H1 (cell line): Measurements from ENCODE around the gene NUP210. TPM values are rescaled to one million over a fixed set of nuclear protein-coding genes. Genes with fewer than 3 reads are reported as not detected.

Source experiments
- CTCF ChIA-PET: fragments of 300-600 bp; sonication (Branson Sonifier 250); formaldehyde crosslinking; loops from one replicate; lab custom pipeline; 2021; ENCODE audit not compliant: partially characterized antibody; lab: Charles Lee
- POLR2A ChIA-PET: fragments of 300-600 bp; sonication (Branson Sonifier 250); formaldehyde crosslinking; loops from one replicate; lab custom pipeline; 2021; ENCODE audit warnings: inconsistent platforms; ENCODE audit not compliant: partially characterized antibody; lab: Charles Lee
- DNase-seq, 2 experiments: peaks; one replicate each; pipeline versions ENCODE4 v3.0.0 to v3.0.0-alpha.2; 2010 to 2022; ENCODE audit warnings: low spot score in 2 of 2, low read depth in 1 of 2, mixed read lengths in 1 of 2
- FAIRE-seq: peaks from 2 replicates; lab custom pipeline; 2011; peaks lifted over from hg19 to GRCh38; lab: Jason Lieb, UNC
- H2AFZ ChIP-seq: 2 replicates; pipeline ENCODE4 v1.8.1; 2012; ENCODE audit warnings: low read length, inconsistent platforms
- H2AK5ac ChIP-seq: 2 replicates; pipeline ENCODE4 v1.6.1; 2013; ENCODE audit warnings: low read depth, low read length
- H2BK120ac ChIP-seq: replicated peaks from 2 replicates; pipeline ENCODE3; 2013; ENCODE audit warnings: low read depth, low read length, inconsistent platforms
- H2BK12ac ChIP-seq: 2 replicates; pipeline ENCODE4 v1.6.1; 2013; ENCODE audit warnings: low read depth, low read length
- H2BK15ac ChIP-seq: 2 replicates; pipeline ENCODE4 v1.6.1; 2013; ENCODE audit warnings: low read length
- H2BK20ac ChIP-seq: 2 replicates; pipeline ENCODE4 v1.6.1; 2013; ENCODE audit warnings: low read length
- H2BK5ac ChIP-seq: 2 replicates; pipeline ENCODE4 v1.6.1; 2013; ENCODE audit warnings: low read depth, low read length
- H3K14ac ChIP-seq: 2 replicates; pipeline ENCODE4 v1.6.1; 2013; ENCODE audit warnings: inconsistent platforms; ENCODE audit not compliant: insufficient read length
- H3K18ac ChIP-seq: 2 replicates; pipeline ENCODE4 v1.6.1; 2013; ENCODE audit warnings: low read length; ENCODE audit errors: extremely low read depth
- H3K23ac ChIP-seq: 2 replicates; pipeline ENCODE4 v1.6.1; 2013; ENCODE audit warnings: inconsistent platforms; ENCODE audit not compliant: insufficient read length
- H3K23me2 ChIP-seq: 2 replicates; pipeline ENCODE4 v1.6.1; 2013; ENCODE audit warnings: low read depth, low read length
- H3K27ac ChIP-seq: 2 replicates; pipeline ENCODE4 v1.6.1; 2011; ENCODE audit warnings: low read depth, low read length, inconsistent platforms
- H3K27me3 ChIP-seq, 4 experiments: replicated peaks in 1 of 4; 1 replicate in 1 of 4; 2 replicates in 3 of 4; pipeline versions ENCODE4 v1.6.1 to v1.8.1; 2011 to 2013; ENCODE audit warnings: low read length in 3 of 4, mild to moderate bottlenecking in 3 of 4, inconsistent platforms in 2 of 4, mixed read lengths in 2 of 4, moderate library complexity in 1 of 4; ENCODE audit not compliant: control insufficient read depth in 3 of 4, insufficient read depth in 3 of 4; ENCODE audit errors: extremely low read depth in 1 of 4
- H3K36me3 ChIP-seq, 4 experiments: 2 replicates each; pipeline versions ENCODE4 v1.6.1 to v1.8.1; 2011 to 2013; ENCODE audit warnings: mild to moderate bottlenecking in 4 of 4, low read length in 3 of 4, moderate library complexity in 2 of 4, control low read depth in 1 of 4, inconsistent platforms in 1 of 4; ENCODE audit not compliant: insufficient read depth in 4 of 4, control insufficient read depth in 2 of 4
- H3K4ac ChIP-seq: replicated peaks from 2 replicates; pipeline ENCODE3; 2013; ENCODE audit warnings: low read length, low read depth, mixed read lengths, inconsistent platforms; ENCODE audit not compliant: insufficient read length
- H3K4me1 ChIP-seq, 4 experiments: replicated peaks in 1 of 4; 1 replicate in 1 of 4; 2 replicates in 3 of 4; pipeline versions ENCODE4 v1.6.1 to v1.8.1; 2011 to 2013; ENCODE audit warnings: low read length in 3 of 4, inconsistent platforms in 2 of 4, mixed read lengths in 1 of 4; ENCODE audit not compliant: insufficient read depth in 4 of 4, control insufficient read depth in 3 of 4
- H3K4me2 ChIP-seq, 2 experiments: 2 replicates each; pipeline versions ENCODE4 v1.6.1 to v1.8.1; 2011 to 2013; ENCODE audit warnings: low read depth in 2 of 2, low read length in 2 of 2, control low read depth in 1 of 2, inconsistent platforms in 1 of 2, mild to moderate bottlenecking in 1 of 2; ENCODE audit not compliant: insufficient read depth in 1 of 2
- H3K4me3 ChIP-seq, 4 experiments: fragments of 200-600, 300-600 bp in 1 of 4; sonication (generic), shearing (Covaris generic), sonication (Bioruptor Twin) in 1 of 4; 2 replicates each; pipeline versions ENCODE4 v1.5.1 to v1.8.1; 2011 to 2016; ENCODE audit warnings: low read length in 4 of 4, low read depth in 3 of 4, control low read depth in 2 of 4, inconsistent platforms in 2 of 4, mild to moderate bottlenecking in 2 of 4, mixed read lengths in 1 of 4, moderate library complexity in 1 of 4; ENCODE audit not compliant: insufficient read depth in 2 of 4; ENCODE audit errors: extremely low read depth in 1 of 4
- H3K56ac ChIP-seq: replicated peaks from 2 replicates; pipeline ENCODE3; 2013; ENCODE audit warnings: low read depth, mild to moderate bottlenecking, mixed read lengths, low read length, inconsistent platforms; ENCODE audit not compliant: insufficient read length
- H3K79me1 ChIP-seq: 2 replicates; pipeline ENCODE4 v1.6.1; 2013; ENCODE audit warnings: low read depth, low read length, control low read depth
- H3K79me2 ChIP-seq, 2 experiments: 2 replicates each; pipeline versions ENCODE4 v1.6.1 to v1.8.1; 2012 to 2013; ENCODE audit warnings: low read length in 2 of 2, mild to moderate bottlenecking in 2 of 2, inconsistent platforms in 1 of 2; ENCODE audit not compliant: insufficient read depth in 2 of 2, control insufficient read depth in 1 of 2
- H3K9ac ChIP-seq, 4 experiments: replicated peaks in 1 of 4; 1 replicate in 1 of 4; 2 replicates in 3 of 4; pipeline versions ENCODE4 v1.6.1 to v1.8.1; 2011 to 2013; ENCODE audit warnings: low read depth in 3 of 4, low read length in 3 of 4, control low read depth in 2 of 4, mild to moderate bottlenecking in 2 of 4, moderate library complexity in 2 of 4, inconsistent platforms in 1 of 4; ENCODE audit errors: extremely low read depth in 1 of 4
- H3K9me3 ChIP-seq, 2 experiments: 2 replicates each; pipeline versions ENCODE4 v1.6.1 to v1.8.1; 2012 to 2013; ENCODE audit warnings: mild to moderate bottlenecking in 2 of 2, moderate library complexity in 2 of 2, control low read depth in 1 of 2, inconsistent platforms in 1 of 2, low read depth in 1 of 2, low read length in 1 of 2, mixed read lengths in 1 of 2; ENCODE audit not compliant: insufficient read depth in 2 of 2
- H4K20me1 ChIP-seq, 2 experiments: replicated peaks in 1 of 2; 2 replicates each; pipeline versions ENCODE3 to v1.8.1; 2011 to 2013; ENCODE audit warnings: inconsistent platforms in 2 of 2, low read length in 2 of 2, mild to moderate bottlenecking in 1 of 2; ENCODE audit not compliant: insufficient read depth in 2 of 2, control insufficient read depth in 1 of 2
- H4K5ac ChIP-seq: 2 replicates; pipeline ENCODE4 v1.6.1; 2013; ENCODE audit warnings: low read length, low read depth, mixed read lengths, inconsistent platforms; ENCODE audit not compliant: insufficient read length
- H4K8ac ChIP-seq: 2 replicates; pipeline ENCODE4 v1.8.0; 2013; ENCODE audit warnings: mild to moderate bottlenecking, moderate library complexity, low read length, inconsistent platforms; ENCODE audit not compliant: insufficient read depth; ENCODE audit errors: extremely low read depth
- H4K91ac ChIP-seq: replicated peaks from 2 replicates; pipeline ENCODE3; 2013; ENCODE audit warnings: low read length, mixed read lengths, inconsistent platforms; ENCODE audit not compliant: insufficient read length
- ASH2L ChIP-seq: fragments of 200-600, 300-600 bp; sonication (generic); IDR thresholded peaks from one replicate; pipeline ENCODE4 v1.7.1; 2017; ENCODE audit warnings: low read length
- BRCA1 ChIP-seq: IDR thresholded peaks from 2 replicates; pipeline ENCODE4 v1.6.1; 2012; ENCODE audit warnings: low read depth, low read length, improper control_type of control experiment
- EGR1 ChIP-seq: IDR thresholded peaks from 2 replicates; pipeline ENCODE4 v1.6.1; 2011; ENCODE audit warnings: low read depth, low read length, borderline replicate concordance
- GTF2F1 ChIP-seq: IDR thresholded peaks from 2 replicates; pipeline ENCODE4 v1.6.1; 2012; ENCODE audit warnings: low read depth, low read length, improper control_type of control experiment, borderline replicate concordance
- KDM1A ChIP-seq: fragments of 200-600, 300-600 bp; sonication (generic); IDR thresholded peaks from 2 replicates; pipeline ENCODE4 v1.7.1; 2016; ENCODE audit warnings: mild to moderate bottlenecking, low read length, borderline replicate concordance
- KDM4A ChIP-seq: IDR thresholded peaks from one replicate; pipeline ENCODE4 v1.7.1; 2012; ENCODE audit warnings: low read depth, mild to moderate bottlenecking, moderate library complexity, low read length, inconsistent platforms; ENCODE audit not compliant: severe bottlenecking
- RAD21 ChIP-seq, 2 experiments: IDR thresholded peaks in 1 of 2; conservative IDR thresholded peaks in 1 of 2; 2 replicates each; pipeline ENCODE4 v1.6.1; 2011; ENCODE audit warnings: low read depth in 2 of 2, low read length in 2 of 2, improper control_type of control experiment in 1 of 2, inconsistent platforms in 1 of 2, mild to moderate bottlenecking in 1 of 2, moderate library complexity in 1 of 2
- SIN3A ChIP-seq, 2 experiments: IDR thresholded peaks in 1 of 2; conservative IDR thresholded peaks in 1 of 2; 2 replicates each; pipeline ENCODE4 v1.6.1; 2011 to 2012; ENCODE audit warnings: low read length in 2 of 2, improper control_type of control experiment in 1 of 2, low read depth in 1 of 2, mild to moderate bottlenecking in 1 of 2
- SP2 ChIP-seq: IDR thresholded peaks from 2 replicates; pipeline ENCODE4 v1.6.1; 2012; ENCODE audit warnings: mild to moderate bottlenecking, low read length, inconsistent platforms
- SRF ChIP-seq: IDR thresholded peaks from 2 replicates; pipeline ENCODE4 v1.6.1; 2011; ENCODE audit warnings: mild to moderate bottlenecking, low read depth, low read length, moderate library complexity
- TEAD4 ChIP-seq: IDR thresholded peaks from 2 replicates; pipeline ENCODE4 v1.6.1; 2012; ENCODE audit warnings: low read depth, low read length, inconsistent platforms, mixed read lengths
- WGBS, 2 experiments: shearing (Covaris generic) in 1 of 2; methylation state at CpG; one replicate each; pipeline versions ENCODE4 v1.1.6 to v1.1.7; 2013 to 2015; ENCODE audit warnings: low lambda C conversion rate in 2 of 2, mixed read lengths in 2 of 2, inconsistent platforms in 1 of 2, low coverage in 1 of 2, missing lambda C conversion rate in 1 of 2; ENCODE audit not compliant: insufficient replicate concordance in 2 of 2, insufficient coverage in 1 of 2, insufficient read length in 1 of 2; ENCODE audit errors: extremely low coverage in 1 of 2, missing lambda C conversion rate in 1 of 2; 5-methylcytosine and 5-hydroxymethylcytosine counted together
- polyA plus RNA-seq, 7 experiments: library from polyadenylated mRNA; depleted of rRNA in 3 of 7; stranded (reverse) in 5 of 7; unstranded in 2 of 7; fragments of >200 nt in 5 of 7; fragments of 200-250 nt in 2 of 7; gene quantifications; 1 replicate in 5 of 7; 2 replicates in 1 of 7; 4 replicates in 1 of 7; pipeline versions ENCODE4 v1.2.1 to v1.2.3, GENCODE V29; 2011 to 2013; ENCODE audit warnings: missing spikeins in 2 of 7, mixed read lengths in 2 of 7
- total RNA-seq: library from RNA; stranded (reverse); fragmentation: NEBNext Ultra II Directional; extraction: Animal tissue kit (Norgen Biotek cat#: 25700); gene quantifications from 2 replicates; pipeline ENCODE4 v1.2.1, GENCODE V29; 2021

Gene NUP210
- total and polyA plus RNA-seq, 2 of the 8 experiments (the other 6 are each of a cell fraction or from before 2014, with no cell fraction given): 51.0 to 53.7 TPM

DNA sequence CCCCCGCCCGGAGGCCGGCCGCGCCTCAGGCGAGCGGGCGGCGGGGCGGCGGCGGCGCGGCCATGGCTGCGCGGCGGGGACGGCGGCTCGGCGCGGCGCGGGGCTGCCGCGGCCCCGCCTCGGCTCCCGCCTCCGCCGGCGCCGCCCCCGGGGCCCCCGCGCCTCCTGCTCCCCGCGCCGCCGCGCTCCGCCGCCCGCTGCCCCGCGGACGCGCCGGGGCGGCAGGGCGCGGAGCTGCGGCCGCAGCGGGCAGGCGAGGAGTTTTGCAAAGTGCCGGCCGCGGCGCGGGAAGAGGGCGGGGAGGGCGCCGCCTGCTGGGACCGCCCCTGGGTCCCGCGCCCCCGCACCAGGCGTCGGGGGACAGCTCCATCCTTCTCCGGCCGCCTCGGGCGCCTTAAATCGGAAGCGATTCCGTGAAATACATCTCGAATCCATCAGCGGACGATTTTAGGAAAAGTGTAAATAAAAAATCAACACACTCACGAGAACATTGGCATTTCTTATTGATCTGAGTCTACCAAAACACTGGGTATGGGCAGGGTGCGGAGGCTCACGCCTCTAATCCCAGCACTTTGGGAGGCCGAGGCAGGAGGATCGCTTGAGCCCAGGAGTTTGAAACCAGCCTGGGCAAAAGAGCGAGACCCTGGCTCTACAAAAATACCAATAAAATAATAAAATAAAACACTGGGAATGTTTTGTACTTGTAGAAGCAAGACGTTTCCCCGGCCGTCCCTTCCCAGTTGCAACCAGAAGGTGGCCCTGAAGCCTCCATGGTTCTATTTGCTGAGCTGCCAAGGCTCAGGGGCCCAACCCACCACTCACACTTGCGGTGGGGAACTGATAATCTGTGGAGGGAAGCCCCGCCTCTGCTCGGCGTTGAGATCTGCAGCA, 136.9 kb downstream of the NUP210 start:
- no peak overlapping the region for H3K23ac ChIP-seq
- peaks cover 7 to 26% (median 19%) of the 10 kb centered on the region in 4 experiments for H3K27me3 ChIP-seq
- no peaks in the 10 kb centered on the region for H3K79me2 ChIP-seq
- no peak overlapping the region for H2BK120ac ChIP-seq
- POLR2A ChIA-PET: interaction anchor here (0.7 to 1.4 kb wide), 3 partner anchors 9 to 180 kb away, joined by 3 read pairs; no protein-coding TSS in a partner anchor
- no peak overlapping the region for H2AK5ac ChIP-seq
- H3K9ac ChIP-seq: peak overlapping the region in 1 of 4 experiments; percentile 36; a peak in 1 of 7 replicates
- no peak overlapping the region for H4K5ac ChIP-seq
- H2BK12ac ChIP-seq: 0 out of 2 replicates have a peak overlapping the region, but pooled peaks have one; percentile 17
- H3K9me3 ChIP-seq: peaks cover 4 to 13% of the 10 kb centered on the region in 2 experiments
- H3K4me3 ChIP-seq: peak overlapping the region; percentile 18 to 67 (median 35)
- H3K23me2 ChIP-seq: peaks cover 10% of the 10 kb centered on the region; the same call in 1 of the 2 replicates
- H3K27ac ChIP-seq: no peak overlapping the region
- no peak overlapping the region for H2AFZ ChIP-seq
- peak in 1 of 2 experiments; percentile 74 for DNase-seq
- no peak overlapping the region for H2BK15ac ChIP-seq
- 17% methylated on average over 32 of the region's 93 CpGs; no CpG with 5 or more reads in 1 of the 2 experiments for WGBS, 2 experiments
- no peaks in the 10 kb centered on the region for H3K79me1 ChIP-seq
- no peak overlapping the region for H3K56ac ChIP-seq
- H3K4me2 ChIP-seq: peak overlapping the region; percentile 72 to 96
- no peak overlapping the region for H3K18ac ChIP-seq
- H4K8ac ChIP-seq: no peak overlapping the region
- peaks cover 0 to 5% of the 10 kb centered on the region in 2 experiments for H4K20me1 ChIP-seq
- no peak for FAIRE-seq
- no peak overlapping the region for H2BK20ac ChIP-seq
- no peak overlapping the region for H3K14ac ChIP-seq
- no peaks in the 10 kb centered on the region for H3K36me3 ChIP-seq
- H3K4me1 ChIP-seq: peaks cover 0 to 11% (median 6%) of the 10 kb centered on the region in 4 experiments; a peak in 5 of 7 replicates
- no peak overlapping the region for H2BK5ac ChIP-seq
- no peak overlapping the region for H4K91ac ChIP-seq
- CTCF ChIA-PET: interaction anchor here (0.7 to 3.2 kb wide), 42 partner anchors 8 to 363 kb away, joined by 3 to 18 read pairs (median 4); no protein-coding TSS in a partner anchor
- no peak overlapping the region for H3K4ac ChIP-seq
- TF ChIP-seq KDM1A (no peak), KDM4A (peak; percentile 17), BRCA1 (no peak), SRF (no peak), SP2 (no peak), GTF2F1 (no peak), ASH2L (no peak), TEAD4 (no peak), EGR1 (peak; percentile 73; the same call in 1 of the 2 replicates), SIN3A (conservative IDR thresholded peaks at IDR 0.05 in 1 of 2, IDR thresholded peaks at IDR 0.05 in 1 of 2; ENCODE audit: low read depth in 1 of 2, low read length in 2 of 2) (no peak; a peak in 1 of 4 replicates), RAD21 (IDR thresholded peaks at IDR 0.05 in 1 of 2, conservative IDR thresholded peaks at IDR 0.05 in 1 of 2; ENCODE audit: low read depth in 2 of 2, low read length in 2 of 2) (peak; percentile 56 to 69)
